ENCODE measurements around the gene KRT1.

DNA sequence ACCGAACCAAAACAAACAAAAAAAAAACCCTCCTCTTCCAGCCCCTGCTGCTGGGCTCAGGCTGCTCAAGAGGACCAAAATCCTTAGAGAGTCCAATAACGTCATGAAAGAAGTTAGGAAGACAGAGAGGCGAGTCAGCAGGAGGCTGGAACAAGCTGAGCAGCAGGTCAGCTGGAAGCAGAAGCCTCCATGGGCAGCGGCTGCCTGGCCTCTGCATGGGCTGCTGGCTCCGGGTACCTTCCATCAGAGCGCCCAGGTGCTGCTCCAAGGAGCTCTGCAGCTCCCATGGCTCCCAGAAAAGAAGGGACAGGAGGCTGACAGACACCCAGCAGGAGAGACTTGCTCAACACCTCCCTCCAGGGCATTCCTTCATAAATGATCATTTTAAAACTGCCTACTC lies 25.0 kb downstream of the KRT1 start:
- TF ChIP-seq POLR2A (IDR thresholded peaks at IDR 0.05) (no peak), POLR2AphosphoS5 (IDR thresholded peaks at IDR 0.05) (no peak)
